Activated T-helper 1 cell treated with anti-CD3 and anti-CD28 coated beads, Interleukin-2, amount 50 U/mL, for 16 hours (primary cell): ENCODE measurements around the gene PRKD3.
"Not testable (repeated sequence)": the region's sequence is repeated elsewhere in the genome, so short reads cannot be mapped to it uniquely, and the experiment has no call there.

Source experiments
- DNase-seq, 2 donors: peaks; one replicate each; pipeline ENCODE4 v3.0.0-alpha.2; 2020; ENCODE audit warnings: low read depth in 1 of 2, low spot score in 1 of 2

PRKD3 gene

DNA sequence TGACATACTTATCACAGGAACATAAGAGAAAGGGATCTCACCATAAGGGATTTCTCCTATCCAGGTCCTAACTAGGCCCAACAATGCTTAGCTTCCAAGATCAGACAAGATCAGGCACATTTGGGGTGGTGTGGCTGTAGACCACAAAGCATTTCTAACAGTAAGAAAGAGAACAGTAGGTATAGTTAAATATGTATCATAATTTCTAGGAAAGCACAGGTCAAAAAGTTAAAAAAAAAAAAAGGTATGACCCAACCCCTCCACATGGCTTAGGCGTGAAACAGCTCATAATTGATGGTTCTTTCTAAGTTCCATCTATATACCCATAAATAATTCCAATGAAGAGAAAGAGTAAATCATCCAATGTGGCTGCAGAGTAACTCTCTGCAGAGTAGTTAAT, 6.9 kb downstream of the PRKD3 start:
- DNase-seq: no peak

DNA sequence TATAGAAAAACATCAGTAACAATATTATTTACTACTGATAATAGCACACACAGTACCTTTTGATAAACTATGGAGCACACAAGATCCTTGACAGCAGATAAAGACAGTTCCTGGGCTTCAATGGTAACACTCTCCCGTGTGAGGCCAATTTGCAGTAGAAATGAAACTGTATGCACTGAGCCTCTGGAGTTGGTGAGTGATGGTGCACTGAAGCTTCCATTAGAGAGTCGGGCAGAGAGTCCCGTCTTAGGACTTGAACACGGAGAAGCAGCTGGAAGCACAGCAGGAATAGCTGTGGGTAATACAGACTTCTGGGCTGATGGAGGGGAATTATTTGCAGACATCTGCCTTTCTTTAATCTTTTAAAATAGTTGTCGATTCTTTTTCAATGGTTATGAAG, 8.5 kb downstream of the PRKD3 start:
- no peak for DNase-seq

- DNase-seq: no peak
These were observed 9.3 kb downstream of the PRKD3 start for GRCh38 chr2:37315364-37315763.

DNA sequence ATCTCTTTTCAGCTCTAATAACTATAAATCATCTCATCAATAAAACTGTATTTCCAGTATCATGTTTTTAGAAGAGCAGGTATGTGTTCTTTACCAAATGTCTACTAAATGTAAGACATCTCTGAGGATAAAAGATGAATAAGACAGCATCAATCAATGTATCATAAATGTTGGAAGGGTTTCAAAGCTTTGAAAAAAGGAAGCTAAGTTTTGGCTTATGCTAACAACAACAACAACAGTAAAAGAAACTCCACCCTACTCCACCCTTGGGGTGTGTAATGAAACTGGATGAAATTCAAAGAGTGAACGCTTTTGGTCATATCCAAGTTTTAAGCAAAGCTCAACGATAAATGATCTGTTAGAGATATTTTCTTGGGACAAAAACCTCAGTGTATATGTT, 17.1 kb downstream of the PRKD3 start:
- DNase-seq: no peak

DNA sequence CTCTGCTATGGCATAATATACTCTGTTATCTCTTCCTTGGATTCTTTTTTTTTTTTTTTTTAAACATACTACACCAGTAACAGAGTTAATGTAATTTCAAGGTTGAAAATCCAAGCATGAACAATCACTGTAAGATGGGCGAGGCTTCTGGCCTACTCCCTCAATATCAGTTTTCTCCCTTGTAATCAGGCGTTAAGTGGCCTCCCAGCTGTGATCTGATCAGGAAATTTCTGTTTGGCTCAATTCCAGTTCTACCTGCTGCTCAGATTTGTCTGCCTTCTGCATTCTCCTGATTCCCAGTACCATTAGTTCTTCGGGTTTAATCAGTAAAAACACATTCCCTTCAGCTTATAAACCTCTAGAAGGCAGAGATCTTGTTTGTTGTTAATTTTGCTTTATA, 18.6 kb downstream of the PRKD3 start:
- DNase-seq: no peak

GRCh38 chr2:37302701-37303252, 21.9 kb downstream of the PRKD3 start:
- DNase-seq: no peak

DNA sequence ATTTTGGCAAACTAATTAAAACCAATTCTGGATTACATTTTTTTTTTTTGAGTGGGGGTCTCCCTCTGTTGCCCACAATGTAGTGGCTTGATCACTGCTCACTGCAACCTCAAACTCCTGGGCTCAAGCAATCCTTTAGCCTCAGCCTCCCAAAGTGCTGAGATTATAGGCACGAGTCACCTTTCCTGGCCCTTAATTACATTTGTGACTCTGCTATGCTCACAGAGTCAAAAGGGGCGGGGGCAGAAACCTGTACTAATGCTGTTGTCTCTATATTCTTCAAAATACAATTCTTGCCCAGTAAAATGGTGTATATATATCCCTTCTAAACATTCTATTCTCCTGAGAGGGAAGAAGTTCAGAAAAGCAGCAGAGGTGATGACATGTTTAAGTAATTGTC, 23.2 kb downstream of the PRKD3 start:
- DNase-seq: no peak

DNA sequence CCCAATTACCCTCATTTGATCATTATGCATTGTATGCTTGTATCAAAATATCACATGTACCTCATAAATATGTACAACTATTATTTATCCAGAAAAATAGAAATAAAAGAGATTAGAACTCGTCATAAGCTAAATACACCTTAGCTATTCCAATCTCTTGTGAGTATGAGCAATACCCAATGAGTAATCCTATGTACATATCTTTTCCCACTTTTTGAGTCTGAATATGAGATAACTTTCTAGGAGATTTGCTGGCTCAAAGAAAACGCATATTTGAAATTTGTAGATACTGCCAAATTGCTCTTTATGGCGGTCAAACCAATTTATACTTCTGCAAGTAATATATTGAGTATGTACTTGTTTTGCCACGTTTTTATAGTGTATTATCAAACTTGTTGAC, 24.1 kb downstream of the PRKD3 start:
- DNase-seq: no peak

DNA sequence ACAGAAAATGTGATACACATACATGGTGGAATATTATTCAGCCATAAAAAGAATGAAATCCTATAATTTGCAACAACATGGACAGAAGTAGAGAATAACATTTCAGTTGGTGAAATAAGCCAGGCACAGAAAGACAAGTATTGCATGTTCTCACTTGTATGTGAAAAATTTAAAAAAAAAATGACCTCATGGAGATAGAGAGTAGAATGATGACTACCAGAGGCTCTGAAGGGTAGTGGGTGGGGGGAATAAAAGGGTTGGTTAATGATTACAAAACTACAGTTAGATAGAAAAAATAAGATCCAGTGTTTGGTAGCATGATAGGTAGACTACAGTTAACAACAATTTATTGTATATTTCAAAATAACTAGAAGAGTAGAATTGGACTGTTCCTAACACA, 24.5 kb downstream of the PRKD3 start:
- DNase-seq: no peak

DNA sequence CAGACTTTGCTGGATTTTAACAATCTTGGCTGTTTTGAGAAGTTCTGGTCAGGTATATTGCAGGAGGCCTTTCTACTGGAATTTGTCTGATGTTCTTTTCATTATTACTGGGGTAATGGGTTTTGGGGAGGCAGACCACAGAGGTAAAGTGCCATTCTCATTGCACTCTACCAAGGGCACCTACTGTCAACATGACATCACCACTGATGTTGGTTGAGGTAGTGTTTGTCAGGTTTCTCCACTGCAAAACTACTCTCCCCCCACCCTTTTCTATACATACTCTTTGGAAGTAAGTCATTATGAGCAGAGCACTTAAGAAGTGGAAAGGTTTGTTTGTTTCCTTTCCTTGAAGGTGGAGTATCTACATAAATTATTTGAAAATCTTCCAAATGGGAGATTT, 27.0 kb downstream of the PRKD3 start:
- no peak for DNase-seq

DNA sequence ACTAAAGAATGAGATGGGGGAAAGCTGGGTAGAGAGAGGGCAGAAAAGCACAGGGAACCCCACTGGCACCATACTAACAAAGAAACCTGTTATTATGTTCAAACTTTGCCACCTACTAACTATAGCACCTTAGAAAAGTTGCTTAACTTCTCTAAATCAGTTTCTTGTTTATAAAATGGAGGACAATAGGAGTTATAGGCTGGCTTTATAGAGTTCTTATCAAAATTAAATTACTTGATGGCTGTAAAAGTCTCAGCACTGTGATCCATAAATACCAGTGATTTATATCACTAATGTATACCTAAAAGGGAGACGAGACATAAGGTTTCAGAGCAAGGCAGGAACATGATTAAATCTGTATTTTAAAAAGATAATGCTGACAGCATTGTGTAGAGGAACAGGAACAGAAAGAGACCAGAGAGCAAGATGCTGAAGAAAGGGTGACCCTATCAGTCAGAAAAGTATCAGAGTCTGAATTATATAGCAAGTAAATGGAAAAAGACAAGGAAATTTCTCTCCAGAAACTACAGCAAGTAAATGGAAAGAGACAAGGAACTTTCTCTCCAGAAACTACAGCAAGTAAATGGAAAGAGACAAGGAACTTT, 29.1 kb downstream of the PRKD3 start:
- no peak for DNase-seq

DNA sequence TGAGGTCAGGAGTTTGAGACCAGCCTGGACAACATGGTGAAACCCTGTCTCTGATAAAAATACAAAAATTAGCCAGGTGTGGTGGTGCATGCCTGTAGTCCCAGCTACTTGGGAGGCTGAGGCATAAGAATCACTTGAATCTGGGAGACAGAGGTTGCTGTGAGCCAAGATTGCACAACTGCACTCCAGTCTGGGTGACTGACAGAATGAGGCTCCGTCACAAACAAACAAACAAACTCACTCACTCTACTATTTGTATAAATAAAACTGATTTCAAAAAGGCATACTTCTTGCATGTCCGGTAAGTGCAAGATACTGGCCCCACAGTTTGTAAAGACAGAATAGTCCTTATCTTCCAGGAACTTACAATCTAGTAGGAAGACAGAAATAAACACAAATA, 29.8 kb downstream of the PRKD3 start:
- not testable (repeated sequence) for DNase-seq

GRCh38 chr2:37291680-37292079, 33.0 kb downstream of the PRKD3 start:
- no peak for DNase-seq

DNA sequence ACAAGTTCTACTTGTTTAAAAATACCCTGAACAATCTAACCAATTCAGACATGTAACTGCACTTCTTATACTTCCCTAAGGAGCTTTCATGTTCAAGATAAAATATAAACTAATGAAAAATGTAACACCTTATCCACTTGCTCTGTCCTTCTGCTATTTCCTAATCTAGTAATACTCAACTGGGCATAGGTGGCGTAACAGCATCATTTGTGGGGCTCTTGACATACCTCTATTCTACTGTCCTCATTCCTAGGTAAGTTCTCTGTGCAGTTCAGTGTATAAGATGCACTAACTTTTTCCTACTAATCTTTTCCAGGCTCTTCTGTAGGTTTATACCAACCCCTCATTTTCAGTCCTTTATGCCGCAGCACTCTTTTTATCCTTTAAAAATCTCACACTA, 36.7 kb downstream of the PRKD3 start:
- DNase-seq: no peak

DNA sequence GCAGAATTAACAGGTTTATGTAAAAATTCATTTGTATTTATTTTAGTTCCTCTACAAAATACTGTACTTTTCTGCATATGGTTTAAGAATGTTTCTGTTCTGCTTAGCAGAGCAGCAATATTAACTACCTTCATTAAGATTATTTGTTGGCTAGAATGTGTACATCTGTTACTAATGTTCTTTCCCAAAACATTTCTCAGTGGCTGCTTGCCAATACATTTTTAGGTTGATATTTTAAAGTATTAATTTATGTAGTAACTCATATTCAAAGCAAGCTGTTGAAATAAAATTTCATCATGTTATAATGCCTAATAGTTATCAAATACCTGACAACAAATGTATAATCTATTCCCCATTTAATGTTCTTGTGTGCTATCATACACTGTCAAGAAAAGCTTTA, 40.3 kb downstream of the PRKD3 start:
- no peak for DNase-seq

GRCh38 chr2:37283207-37283606, 41.4 kb downstream of the PRKD3 start:
- DNase-seq: no peak

GRCh38 chr2:37282746-37283145, 41.9 kb downstream of the PRKD3 start:
- DNase-seq: no peak

DNA sequence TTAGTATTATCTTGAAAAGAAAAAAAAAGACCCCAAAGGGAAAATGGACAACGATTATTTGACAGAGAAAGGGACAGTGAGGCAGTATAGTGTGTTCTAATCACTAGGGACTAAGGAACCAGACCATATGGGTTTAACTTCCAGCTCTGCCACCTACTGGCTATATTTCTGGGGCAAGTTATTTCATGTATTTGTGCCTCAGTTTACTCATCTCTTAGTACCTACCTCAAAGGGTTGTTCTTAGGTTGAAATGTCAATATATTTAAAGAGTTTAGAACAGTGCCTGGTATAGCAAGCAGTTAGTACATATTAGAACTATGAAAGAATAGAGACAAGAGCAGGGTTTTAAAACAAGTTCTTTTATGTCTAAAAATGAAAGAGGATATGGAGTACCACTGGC, 42.7 kb downstream of the PRKD3 start:
- no peak for DNase-seq

- DNase-seq: no peak
These were observed 48.3 kb downstream of the PRKD3 start for GRCh38 chr2:37276291-37276690.
